Testis (tissue), 2 donors: ENCODE data around the gene GARRE1.

Experiments
- POLR2A ChIP-seq: fragments of 450-650 bp; IDR thresholded peaks from one replicate; pipeline ENCODE4 v1.6.1; 2017; ENCODE audit warnings: antibody characterized with exemption, mild to moderate bottlenecking, moderate library complexity
- TF ChIP-seq, protein P1 (sequence below), 3 experiments: fragments of 450-650 bp in 2 of 3; fragments of 200-600 bp in 1 of 3; sonication (generic) in 1 of 3; IDR thresholded peaks; one replicate each; pipeline ENCODE4 v1.5.1; 2016 to 2019; ENCODE audit warnings: antibody characterized with exemption in 3 of 3, mild to moderate bottlenecking in 2 of 3, moderate library complexity in 1 of 3

DNA sequence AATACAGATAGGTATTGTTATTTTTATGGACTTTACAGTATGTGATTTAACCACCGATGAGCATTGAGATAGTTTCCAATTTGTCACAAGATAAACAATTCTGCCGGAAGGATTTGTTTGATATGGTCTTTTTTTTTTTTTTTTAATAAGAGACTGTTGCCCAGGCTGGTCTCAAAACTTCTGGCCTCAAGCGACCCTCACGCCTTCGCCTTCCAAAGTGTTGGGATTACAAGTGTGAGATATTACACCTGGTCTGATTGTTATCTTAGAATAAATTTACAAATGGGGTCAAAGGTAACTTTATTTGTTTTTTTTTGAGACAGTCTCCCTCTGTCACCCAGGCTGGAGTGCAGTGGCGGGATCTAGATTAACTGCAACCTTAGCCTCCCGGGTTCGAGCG lies 1.2 kb downstream of the GARRE1 start:
- no peak for TF ChIP-seq POLR2A
- TF ChIP-seq, protein P1, sequence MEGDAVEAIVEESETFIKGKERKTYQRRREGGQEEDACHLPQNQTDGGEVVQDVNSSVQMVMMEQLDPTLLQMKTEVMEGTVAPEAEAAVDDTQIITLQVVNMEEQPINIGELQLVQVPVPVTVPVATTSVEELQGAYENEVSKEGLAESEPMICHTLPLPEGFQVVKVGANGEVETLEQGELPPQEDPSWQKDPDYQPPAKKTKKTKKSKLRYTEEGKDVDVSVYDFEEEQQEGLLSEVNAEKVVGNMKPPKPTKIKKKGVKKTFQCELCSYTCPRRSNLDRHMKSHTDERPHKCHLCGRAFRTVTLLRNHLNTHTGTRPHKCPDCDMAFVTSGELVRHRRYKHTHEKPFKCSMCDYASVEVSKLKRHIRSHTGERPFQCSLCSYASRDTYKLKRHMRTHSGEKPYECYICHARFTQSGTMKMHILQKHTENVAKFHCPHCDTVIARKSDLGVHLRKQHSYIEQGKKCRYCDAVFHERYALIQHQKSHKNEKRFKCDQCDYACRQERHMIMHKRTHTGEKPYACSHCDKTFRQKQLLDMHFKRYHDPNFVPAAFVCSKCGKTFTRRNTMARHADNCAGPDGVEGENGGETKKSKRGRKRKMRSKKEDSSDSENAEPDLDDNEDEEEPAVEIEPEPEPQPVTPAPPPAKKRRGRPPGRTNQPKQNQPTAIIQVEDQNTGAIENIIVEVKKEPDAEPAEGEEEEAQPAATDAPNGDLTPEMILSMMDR (IDR thresholded peaks at IDR 0.05): no peak
